ENCODE data around the gene LAMTOR2. TPM values are rescaled to one million over a fixed set of nuclear protein-coding genes. Genes with fewer than 3 reads are reported as not detected.

LAMTOR2 gene
- total RNA-seq, 1 donor from 2014 or later, result 72.5 TPM

- no peak for DNase-seq (ENCODE audit: low spot score)
- Mint-ChIP-seq H3K4me3 (ENCODE audit: low read depth) (no peak overlapping the region), H3K4me1 (ENCODE audit: low read depth) (peaks cover 55% of the 10 kb centered on the region), H3K9me3 (no peaks in the 10 kb centered on the region), H3K27me3 (ENCODE audit: low read depth) (peaks cover 2% of the 10 kb centered on the region), H3K27ac (peak overlapping the region; percentile 95), H3K36me3 (ENCODE audit: low read depth) (no peaks in the 10 kb centered on the region)
- intact Hi-C loops (cut with micrococcal nuclease), result loop anchor here (1.0 kb wide), 1 partner anchor 8 kb away; no protein-coding TSS in a partner anchor
Measured at GRCh38 chr1:156098784-156099183, 44.2 kb downstream of the LAMTOR2 start.

GRCh38 chr1:156099282-156099681 is 44.7 kb downstream of the LAMTOR2 start:
- H3K4me1 Mint-ChIP-seq (ENCODE audit: low read depth), result peaks cover 59% of the 10 kb centered on the region
- H3K27ac Mint-ChIP-seq, result no peak overlapping the region

GRCh38 chr1:156100205-156100995 is 45.8 kb downstream of the LAMTOR2 start:
- H3K36me3 Mint-ChIP-seq (ENCODE audit: low read depth), result no peaks in the 10 kb centered on the region
- no peak for DNase-seq (ENCODE audit: low spot score)
- intact Hi-C loops (cut with micrococcal nuclease), result no loop called here
- no peaks in the 10 kb centered on the region for H3K27me3 Mint-ChIP-seq (ENCODE audit: low read depth)
- H3K4me1 Mint-ChIP-seq (ENCODE audit: low read depth), result peaks cover 70% of the 10 kb centered on the region
- no peaks in the 10 kb centered on the region for H3K9me3 Mint-ChIP-seq
- H3K27ac Mint-ChIP-seq, result peak overlapping the region; percentile 65
- no peak overlapping the region for H3K4me3 Mint-ChIP-seq (ENCODE audit: low read depth)

More at GRCh38 chr1:156099282-156099681, 44.7 kb downstream of the LAMTOR2 start:
- no peaks in the 10 kb centered on the region for H3K27me3 Mint-ChIP-seq (ENCODE audit: low read depth)
- intact Hi-C loops (cut with micrococcal nuclease), result no loop called here
- H3K9me3 Mint-ChIP-seq, result no peaks in the 10 kb centered on the region
- H3K36me3 Mint-ChIP-seq (ENCODE audit: low read depth), result no peaks in the 10 kb centered on the region
- DNase-seq (ENCODE audit: low spot score), result no peak
- no peak overlapping the region for H3K4me3 Mint-ChIP-seq (ENCODE audit: low read depth)

DNA sequence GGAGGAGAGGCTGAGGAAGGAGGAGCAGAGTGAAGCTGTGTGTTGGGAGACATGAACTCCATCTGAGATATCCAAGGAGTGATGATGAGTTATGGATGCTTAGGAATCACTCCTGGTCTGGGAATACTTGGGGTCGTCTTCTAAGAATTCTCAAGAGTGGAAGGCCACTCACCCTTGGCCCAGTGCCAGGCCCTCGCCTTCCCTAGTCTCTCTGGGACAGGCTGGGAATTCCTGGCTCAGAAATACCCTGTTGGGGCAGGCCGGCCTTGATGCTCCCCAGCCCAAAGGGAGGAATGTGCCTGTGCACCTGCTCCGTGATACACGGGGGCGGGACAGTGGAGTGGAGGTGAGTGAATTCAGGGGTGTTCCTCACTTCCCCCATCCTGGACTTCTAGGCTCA is 47.3 kb downstream of the LAMTOR2 start:
- H3K4me3 Mint-ChIP-seq (ENCODE audit: low read depth), result no peak overlapping the region
- peaks cover 66% of the 10 kb centered on the region for H3K4me1 Mint-ChIP-seq (ENCODE audit: low read depth)
- no peak for DNase-seq (ENCODE audit: low spot score)
- H3K27me3 Mint-ChIP-seq (ENCODE audit: low read depth), result no peaks in the 10 kb centered on the region
- H3K9me3 Mint-ChIP-seq, result no peaks in the 10 kb centered on the region
- H3K27ac Mint-ChIP-seq, result peak overlapping the region; percentile 34
- no peaks in the 10 kb centered on the region for H3K36me3 Mint-ChIP-seq (ENCODE audit: low read depth)
- intact Hi-C loops (cut with micrococcal nuclease), result no loop called here

DNA sequence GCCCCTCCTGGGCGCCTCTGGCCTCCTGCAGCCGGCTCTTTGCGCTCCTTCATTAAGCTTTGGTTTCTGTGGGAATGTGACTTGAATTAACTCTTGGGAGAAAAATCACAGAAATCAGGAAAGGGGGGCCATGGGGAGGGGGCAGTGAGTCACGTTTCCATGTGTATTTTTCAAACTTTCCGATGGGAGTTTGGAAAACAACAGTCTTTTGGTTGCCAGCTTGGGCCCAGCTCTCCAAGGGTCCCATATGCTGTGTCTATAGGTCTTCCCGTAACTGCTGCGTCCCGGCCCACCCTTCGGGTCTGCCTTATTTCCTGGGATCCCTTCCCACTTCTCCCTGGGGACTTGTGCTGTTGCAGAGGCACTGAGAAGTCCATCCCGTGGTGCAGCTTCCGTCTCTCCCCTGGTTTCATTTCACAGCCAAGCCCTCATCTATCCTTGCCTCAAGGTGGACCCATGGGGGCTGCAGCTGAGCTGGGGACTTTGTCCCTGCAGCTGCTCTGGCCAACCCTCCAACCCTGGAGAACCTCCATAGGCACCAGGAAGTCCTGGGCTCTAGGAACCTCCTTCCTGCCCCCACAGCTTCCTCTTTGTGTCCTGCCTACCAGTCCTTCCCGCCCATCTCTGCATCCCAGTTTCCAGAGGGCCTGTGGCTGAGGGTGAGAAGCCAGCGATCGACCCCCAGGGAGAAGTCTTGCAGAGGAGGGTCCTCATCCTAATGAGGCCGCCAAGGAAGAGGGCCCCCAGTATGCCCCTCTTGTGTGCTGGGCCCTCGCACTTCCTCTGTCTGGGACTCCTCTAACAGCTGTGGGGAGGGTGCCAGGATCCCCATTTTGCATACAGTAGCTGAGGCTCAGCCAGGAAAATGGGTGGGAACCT is 48.3 kb downstream of the LAMTOR2 start:
- Mint-ChIP-seq H3K27ac (peak overlapping the region; percentile 39), H3K27me3 (ENCODE audit: low read depth) (no peaks in the 10 kb centered on the region), H3K9me3 (no peaks in the 10 kb centered on the region), H3K4me1 (ENCODE audit: low read depth) (peaks cover 63% of the 10 kb centered on the region), H3K36me3 (ENCODE audit: low read depth) (no peaks in the 10 kb centered on the region), H3K4me3 (ENCODE audit: low read depth) (no peak overlapping the region)
- intact Hi-C loops (cut with micrococcal nuclease), result no loop called here
- no peak for DNase-seq (ENCODE audit: low spot score)

DNA sequence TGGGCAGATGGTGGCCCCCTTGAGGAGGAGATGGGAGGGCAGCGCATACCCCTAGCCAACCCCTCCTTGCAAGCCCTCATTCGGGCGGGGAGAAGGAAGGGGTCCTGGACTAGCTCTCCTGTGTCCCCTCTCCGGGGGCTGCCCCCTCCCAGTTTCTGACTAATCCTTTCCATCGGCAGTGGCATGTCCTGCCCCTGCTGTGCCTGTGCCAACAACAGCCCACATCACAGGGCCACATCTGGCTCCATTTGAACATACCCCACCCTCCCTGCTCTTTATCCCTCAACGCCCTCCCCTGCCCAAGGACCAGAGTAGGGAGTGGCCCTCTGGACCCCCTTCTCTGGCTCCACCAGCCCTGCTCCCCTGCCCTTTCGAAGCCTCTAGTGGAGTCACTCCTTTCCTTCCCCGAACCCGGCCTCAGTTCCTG is 49.0 kb downstream of the LAMTOR2 start:
- Mint-ChIP-seq H3K4me3 (ENCODE audit: low read depth) (no peak overlapping the region), H3K4me1 (ENCODE audit: low read depth) (peaks cover 61% of the 10 kb centered on the region), H3K27ac (peak overlapping the region; percentile 100), H3K9me3 (no peaks in the 10 kb centered on the region), H3K36me3 (ENCODE audit: low read depth) (no peaks in the 10 kb centered on the region), H3K27me3 (ENCODE audit: low read depth) (no peaks in the 10 kb centered on the region)
- no peak for DNase-seq (ENCODE audit: low spot score)
- intact Hi-C loops (cut with micrococcal nuclease), result no loop called here

GRCh38 chr1:156104065-156104810 is 49.7 kb downstream of the LAMTOR2 start:
- Mint-ChIP-seq H3K27ac (peak overlapping the region; percentile 100), H3K9me3 (no peaks in the 10 kb centered on the region), H3K4me3 (ENCODE audit: low read depth) (no peak overlapping the region), H3K36me3 (ENCODE audit: low read depth) (no peaks in the 10 kb centered on the region), H3K4me1 (ENCODE audit: low read depth) (peaks cover 60% of the 10 kb centered on the region), H3K27me3 (ENCODE audit: low read depth) (no peaks in the 10 kb centered on the region)
- no peak for DNase-seq (ENCODE audit: low spot score)
- intact Hi-C loops (cut with micrococcal nuclease), result no loop called here

GRCh38 chr1:156104861-156105832 is 50.6 kb downstream of the LAMTOR2 start:
- H3K9me3 Mint-ChIP-seq, result no peaks in the 10 kb centered on the region
- intact Hi-C loops (cut with micrococcal nuclease), result no loop called here

DNA sequence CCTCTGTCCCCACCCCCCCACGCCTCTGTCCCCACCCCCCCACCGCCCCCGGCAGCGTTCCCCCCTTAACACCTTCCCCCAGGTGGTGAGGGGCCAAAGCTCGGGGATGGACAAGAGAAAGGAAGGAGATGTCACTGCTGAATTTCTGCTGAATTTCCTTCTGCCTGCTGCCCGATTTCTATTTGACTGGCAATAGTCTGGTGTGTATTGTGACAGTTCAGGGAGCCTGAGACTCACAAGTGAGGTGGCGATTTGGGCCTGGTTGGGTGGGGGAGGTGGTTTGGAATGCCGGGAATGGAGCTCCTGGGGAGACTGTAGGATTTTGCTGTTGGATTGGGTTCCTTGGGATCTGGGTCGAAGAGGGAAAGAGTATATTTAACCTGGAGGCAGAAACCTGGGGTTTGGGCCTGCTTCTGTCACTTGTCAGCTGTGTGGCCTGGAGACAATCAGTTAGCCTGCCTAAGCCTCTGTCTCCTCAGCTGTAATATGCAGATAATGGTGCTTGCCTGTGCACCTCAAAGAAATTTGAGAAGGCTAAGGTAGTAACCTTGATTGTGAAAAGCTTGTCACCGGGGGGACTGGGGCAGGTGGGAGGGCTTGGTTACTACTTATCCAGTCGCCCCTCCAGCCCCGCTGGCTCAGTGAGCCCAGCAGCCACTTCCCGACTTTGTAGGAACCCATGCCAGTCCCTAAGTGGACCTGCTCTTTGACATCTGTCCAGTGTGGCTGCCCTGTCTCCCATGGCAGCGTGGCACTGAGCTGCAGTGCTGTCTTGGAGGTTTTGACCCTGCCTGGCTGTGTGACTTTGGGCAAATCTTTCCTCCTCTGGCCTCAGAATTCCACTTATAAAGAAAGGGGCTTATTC is 52.3 kb downstream of the LAMTOR2 start:
- Mint-ChIP-seq H3K27me3 (ENCODE audit: low read depth) (no peaks in the 10 kb centered on the region), H3K27ac (peak overlapping the region; percentile 100), H3K9me3 (no peaks in the 10 kb centered on the region), H3K4me1 (ENCODE audit: low read depth) (peaks cover 54% of the 10 kb centered on the region), H3K4me3 (ENCODE audit: low read depth) (peak overlapping the region; percentile 87), H3K36me3 (ENCODE audit: low read depth) (no peaks in the 10 kb centered on the region)
- no peak for DNase-seq (ENCODE audit: low spot score)
- intact Hi-C loops (cut with micrococcal nuclease), result loop anchor here (1.0 kb wide), 4 partner anchors 7 to 54 kb away; partner anchors contain the start of gene LMNA

More at GRCh38 chr1:156104861-156105832, 50.6 kb downstream of the LAMTOR2 start:
- H3K4me3 Mint-ChIP-seq (ENCODE audit: low read depth), result peak overlapping the region; percentile 87
- H3K27ac Mint-ChIP-seq, result peak overlapping the region; percentile 100
- no peaks in the 10 kb centered on the region for H3K27me3 Mint-ChIP-seq (ENCODE audit: low read depth)
- H3K36me3 Mint-ChIP-seq (ENCODE audit: low read depth), result no peaks in the 10 kb centered on the region
- no peak for DNase-seq (ENCODE audit: low spot score)
- peaks cover 64% of the 10 kb centered on the region for H3K4me1 Mint-ChIP-seq (ENCODE audit: low read depth)

DNA sequence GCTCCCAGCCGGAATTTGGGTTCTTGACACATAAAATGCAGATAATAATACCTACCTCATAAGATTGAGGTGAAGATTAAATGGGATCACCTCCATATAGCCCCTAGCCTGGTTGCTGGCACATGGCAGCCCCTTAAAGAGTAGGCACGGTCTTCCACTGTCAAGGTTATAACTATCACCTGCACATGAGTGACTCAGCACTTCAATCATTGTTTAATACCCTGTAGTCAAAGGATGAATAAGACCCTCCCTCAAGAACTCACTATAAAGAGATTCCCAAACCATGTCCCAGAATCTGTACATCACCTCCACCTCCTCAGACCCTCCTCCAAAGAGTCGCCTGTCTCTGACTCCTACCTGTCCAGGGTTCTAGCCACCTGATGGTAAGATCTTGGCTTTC is 53.5 kb downstream of the LAMTOR2 start:
- Mint-ChIP-seq H3K27ac (peak overlapping the region; percentile 49), H3K4me1 (ENCODE audit: low read depth) (peaks cover 50% of the 10 kb centered on the region), H3K36me3 (ENCODE audit: low read depth) (no peaks in the 10 kb centered on the region), H3K9me3 (no peaks in the 10 kb centered on the region), H3K4me3 (ENCODE audit: low read depth) (no peak overlapping the region), H3K27me3 (ENCODE audit: low read depth) (peaks cover 1% of the 10 kb centered on the region)
- DNase-seq (ENCODE audit: low spot score), result no peak
- intact Hi-C loops (cut with micrococcal nuclease), result no loop called here
